Keratinocyte (primary cell): ENCODE measurements around the gene TSKU.

Source experiments
- EZH2 ChIP-seq: IDR thresholded peaks from one replicate; pipeline ENCODE4 v1.6.1; 2012; ENCODE audit warnings: inconsistent platforms, mild to moderate bottlenecking, low read length, moderate library complexity
- TF ChIP-seq, protein P1 (sequence below), 3 experiments: IDR thresholded peaks in 1 of 3; conservative IDR thresholded peaks in 1 of 3; optimal IDR thresholded peaks in 1 of 3; 2 replicates in 2 of 3; 3 replicates in 1 of 3; pipeline versions ENCODE3 to v1.5.1; 2011; ENCODE audit warnings: low read length in 3 of 3, mild to moderate bottlenecking in 3 of 3, moderate library complexity in 2 of 3, control low read depth in 1 of 3, inconsistent platforms in 1 of 3; ENCODE audit not compliant: insufficient read depth in 2 of 3; ENCODE audit errors: extremely low read depth in 1 of 3

DNA sequence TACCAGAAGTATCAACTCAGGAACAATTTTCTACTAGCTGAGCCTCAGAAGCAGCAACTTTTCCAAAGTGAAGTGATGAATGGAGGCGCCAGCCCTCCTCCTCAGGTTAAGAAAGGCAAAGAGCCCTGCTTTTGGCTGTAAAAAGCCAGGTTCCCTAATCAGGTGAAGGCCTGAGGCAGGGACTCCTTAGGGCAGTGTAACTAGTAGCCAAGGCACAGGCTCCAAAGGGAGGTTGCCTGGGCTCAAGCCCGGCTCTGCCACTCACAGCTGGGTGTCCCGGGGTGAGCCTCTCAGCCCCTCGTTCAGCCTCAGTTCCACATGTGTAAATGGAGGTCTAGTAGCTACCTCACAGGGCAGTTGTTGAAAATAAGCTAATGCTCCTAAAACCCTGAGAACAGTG, 19.5 kb downstream of the TSKU start:
- no peak for TF ChIP-seq EZH2
- TF ChIP-seq, protein P1, sequence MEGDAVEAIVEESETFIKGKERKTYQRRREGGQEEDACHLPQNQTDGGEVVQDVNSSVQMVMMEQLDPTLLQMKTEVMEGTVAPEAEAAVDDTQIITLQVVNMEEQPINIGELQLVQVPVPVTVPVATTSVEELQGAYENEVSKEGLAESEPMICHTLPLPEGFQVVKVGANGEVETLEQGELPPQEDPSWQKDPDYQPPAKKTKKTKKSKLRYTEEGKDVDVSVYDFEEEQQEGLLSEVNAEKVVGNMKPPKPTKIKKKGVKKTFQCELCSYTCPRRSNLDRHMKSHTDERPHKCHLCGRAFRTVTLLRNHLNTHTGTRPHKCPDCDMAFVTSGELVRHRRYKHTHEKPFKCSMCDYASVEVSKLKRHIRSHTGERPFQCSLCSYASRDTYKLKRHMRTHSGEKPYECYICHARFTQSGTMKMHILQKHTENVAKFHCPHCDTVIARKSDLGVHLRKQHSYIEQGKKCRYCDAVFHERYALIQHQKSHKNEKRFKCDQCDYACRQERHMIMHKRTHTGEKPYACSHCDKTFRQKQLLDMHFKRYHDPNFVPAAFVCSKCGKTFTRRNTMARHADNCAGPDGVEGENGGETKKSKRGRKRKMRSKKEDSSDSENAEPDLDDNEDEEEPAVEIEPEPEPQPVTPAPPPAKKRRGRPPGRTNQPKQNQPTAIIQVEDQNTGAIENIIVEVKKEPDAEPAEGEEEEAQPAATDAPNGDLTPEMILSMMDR (optimal IDR thresholded peaks at IDR 0.05 in 1 of 3, IDR thresholded peaks at IDR 0.05 in 1 of 3, conservative IDR thresholded peaks at IDR 0.05 in 1 of 3; ENCODE audit: extremely low read depth in 1 of 3, insufficient read depth in 2 of 3, low read length in 3 of 3): no peak
